HEK293 (cell line): ENCODE data around the gene APBB2.
A peak's percentile ranks its signal among the peaks of the same experiment; 100 is the strongest.

ENCODE experiments used
- CTCF ChIA-PET: fragments of 350-600 bp; formaldehyde crosslinking; extraction: SDS; loops from one replicate; lab custom pipeline; 2021; ENCODE audit warnings: antibody characterized with exemption; lab: Yijun Ruan, JAX
- POLR2A ChIA-PET: fragments of 300-600 bp; formaldehyde crosslinking; extraction: SDS; loops from one replicate; lab custom pipeline; 2020; ENCODE audit warnings: antibody characterized with exemption, inconsistent platforms; lab: Yijun Ruan, JAX
- H3K27ac ChIP-seq: fragments of 200-500 bp; sonication (Bioruptor generic); 2 replicates; pipeline ENCODE4 v1.5.1; 2014; ENCODE audit warnings: low read depth, low read length, control low read depth, inconsistent platforms; ENCODE audit errors: extremely low read depth
- H3K36me3 ChIP-seq, 2 experiments: fragments of 200-500 bp in 1 of 2; sonication (Bioruptor generic) in 1 of 2; 1 replicate in 1 of 2; 2 replicates in 1 of 2; pipeline ENCODE4 v1.5.1; 2014 to 2017; ENCODE audit warnings: inconsistent platforms in 2 of 2, low read length in 2 of 2; ENCODE audit not compliant: control insufficient read depth in 2 of 2, insufficient read depth in 1 of 2
- H3K4me1 ChIP-seq: fragments of 200-500 bp; sonication (Bioruptor generic); 2 replicates; pipeline ENCODE4 v1.5.1; 2014; ENCODE audit warnings: mild to moderate bottlenecking, low read length, inconsistent platforms; ENCODE audit not compliant: control insufficient read depth, insufficient read depth
- H3K4me3 ChIP-seq: 2 replicates; pipeline ENCODE4 v1.5.1; 2011; ENCODE audit warnings: low read depth, mild to moderate bottlenecking, control low read depth, low read length, moderate library complexity
- H3K9me3 ChIP-seq: fragments of 200-500 bp; sonication (Bioruptor generic); 2 replicates; pipeline ENCODE4 v1.5.1; 2014; ENCODE audit warnings: low read depth, low read length, inconsistent platforms; ENCODE audit not compliant: control insufficient read depth, insufficient read depth
- AEBP2 ChIP-seq: fragments of 450-650 bp; formaldehyde crosslinking; IDR thresholded peaks from 2 replicates; pipeline ENCODE4 v1.5.1; 2016; ENCODE audit warnings: missing biosample characterization, missing genetic modification characterization, borderline replicate concordance
- ELK4 ChIP-seq: IDR thresholded peaks from 2 replicates; pipeline ENCODE4 v1.6.1; 2011; ENCODE audit warnings: mild to moderate bottlenecking, low read depth, low read length, borderline replicate concordance
- GLI2 ChIP-seq: fragments of 450-650 bp; formaldehyde crosslinking; IDR thresholded peaks from 2 replicates; pipeline ENCODE4; 2017; ENCODE audit warnings: missing biosample characterization, missing genetic modification characterization, low read depth, borderline replicate concordance
- KLF16 ChIP-seq: fragments of 450-650 bp; formaldehyde crosslinking; IDR thresholded peaks from 2 replicates; pipeline ENCODE4 v1.5.1; 2017; ENCODE audit warnings: missing biosample characterization, missing genetic modification characterization
- KLF17 ChIP-seq: fragments of 450-650 bp; formaldehyde crosslinking; IDR thresholded peaks from 2 replicates; pipeline ENCODE4 v1.5.1; 2016; ENCODE audit warnings: missing biosample characterization, missing genetic modification characterization
- KLF8 ChIP-seq: fragments of 450-650 bp; formaldehyde crosslinking; IDR thresholded peaks from 2 replicates; pipeline ENCODE4 v1.5.1; 2016; ENCODE audit warnings: missing biosample characterization, missing genetic modification characterization
- OVOL3 ChIP-seq: fragments of 450-650 bp; formaldehyde crosslinking; IDR thresholded peaks from 2 replicates; pipeline ENCODE4 v1.5.1; 2016; ENCODE audit warnings: missing biosample characterization, missing genetic modification characterization
- PATZ1 ChIP-seq: fragments of 450-650 bp; formaldehyde crosslinking; IDR thresholded peaks from 2 replicates; pipeline ENCODE4 v1.5.1; 2016; ENCODE audit warnings: missing biosample characterization, missing genetic modification characterization
- PRDM1 ChIP-seq: fragments of 450-650 bp; formaldehyde crosslinking; IDR thresholded peaks from 2 replicates; pipeline ENCODE4; 2016; ENCODE audit warnings: missing biosample characterization, missing genetic modification characterization
- SETDB1 ChIP-seq: IDR thresholded peaks from one replicate; pipeline ENCODE4 v1.6.1; 2017; ENCODE audit warnings: mild to moderate bottlenecking, low read length, moderate library complexity, mixed read lengths; ENCODE audit not compliant: insufficient read length
- SP3 ChIP-seq: fragments of 450-650 bp; formaldehyde crosslinking; IDR thresholded peaks from 2 replicates; pipeline ENCODE4 v1.5.1; 2016; ENCODE audit warnings: missing biosample characterization, missing genetic modification characterization
- TRIM28 ChIP-seq: IDR thresholded peaks from 2 replicates; pipeline ENCODE4 v1.6.1; 2011; ENCODE audit warnings: low read length, control low read depth, borderline replicate concordance
- ZBTB21 ChIP-seq: fragments of 450-650 bp; formaldehyde crosslinking; IDR thresholded peaks from 2 replicates; pipeline ENCODE4 v1.5.1; 2017; ENCODE audit warnings: missing biosample characterization, missing genetic modification characterization
- ZFP37 ChIP-seq: fragments of 450-650 bp; formaldehyde crosslinking; IDR thresholded peaks from 2 replicates; pipeline ENCODE4 v1.5.1; 2016; ENCODE audit warnings: missing biosample characterization, missing genetic modification characterization
- ZNF2 ChIP-seq: fragments of 450-650 bp; formaldehyde crosslinking; IDR thresholded peaks from 2 replicates; pipeline ENCODE4 v1.5.1; 2016; ENCODE audit warnings: missing biosample characterization, missing genetic modification characterization
- ZNF202 ChIP-seq: fragments of 450-650 bp; formaldehyde crosslinking; IDR thresholded peaks from 2 replicates; pipeline ENCODE4 v1.5.1; 2016; ENCODE audit warnings: missing biosample characterization, missing genetic modification characterization, borderline replicate concordance
- ZNF214 ChIP-seq: fragments of 450-650 bp; formaldehyde crosslinking; IDR thresholded peaks from 2 replicates; pipeline ENCODE4 v1.5.1; 2017; ENCODE audit warnings: missing biosample characterization, mild to moderate bottlenecking, missing genetic modification characterization, borderline replicate concordance
- ZNF274 ChIP-seq, 2 experiments: fragments of 200-500 bp in 1 of 2; fragments of 450-650 bp in 1 of 2; sonication (Bioruptor generic) in 1 of 2; formaldehyde crosslinking in 1 of 2; IDR thresholded peaks; 2 replicates each; pipeline versions ENCODE4 v1.5.1 to v1.6.1; 2014 to 2016; ENCODE audit warnings: borderline replicate concordance in 1 of 2, inconsistent platforms in 1 of 2, low read length in 1 of 2, missing biosample characterization in 1 of 2, missing genetic modification characterization in 1 of 2
- ZNF398 ChIP-seq: fragments of 450-650 bp; formaldehyde crosslinking; IDR thresholded peaks from 2 replicates; pipeline ENCODE4 v1.5.1; 2017; ENCODE audit warnings: missing biosample characterization, missing genetic modification characterization
- ZNF473 ChIP-seq: fragments of 450-650 bp; formaldehyde crosslinking; IDR thresholded peaks from 2 replicates; pipeline ENCODE4 v1.5.1; 2017; ENCODE audit warnings: missing biosample characterization, missing genetic modification characterization
- ZNF530 ChIP-seq: fragments of 450-650 bp; formaldehyde crosslinking; IDR thresholded peaks from 2 replicates; pipeline ENCODE4 v1.5.1; 2016; ENCODE audit warnings: low read depth, missing biosample characterization, missing genetic modification characterization
- ZNF544 ChIP-seq: fragments of 450-650 bp; formaldehyde crosslinking; IDR thresholded peaks from 2 replicates; pipeline ENCODE4 v1.5.0; 2017; ENCODE audit warnings: missing biosample characterization, missing genetic modification characterization
- ZNF549 ChIP-seq: fragments of 450-650 bp; IDR thresholded peaks from 2 replicates; pipeline ENCODE4 v1.5.1; 2018; ENCODE audit warnings: missing biosample characterization, missing genetic modification characterization, mild to moderate bottlenecking, inconsistent platforms, moderate library complexity
- ZNF621 ChIP-seq: fragments of 450-650 bp; formaldehyde crosslinking; IDR thresholded peaks from 2 replicates; pipeline ENCODE4 v1.5.1; 2017; ENCODE audit warnings: missing biosample characterization, missing genetic modification characterization
- ZNF645 ChIP-seq: fragments of 450-650 bp; formaldehyde crosslinking; IDR thresholded peaks from 2 replicates; pipeline ENCODE4; 2016; ENCODE audit warnings: missing biosample characterization, missing genetic modification characterization
- ZNF670 ChIP-seq: fragments of 450-650 bp; formaldehyde crosslinking; IDR thresholded peaks from 2 replicates; pipeline ENCODE4 v1.5.1; 2016; ENCODE audit warnings: missing biosample characterization, missing genetic modification characterization, low read depth
- ZNF777 ChIP-seq: fragments of 450-650 bp; formaldehyde crosslinking; IDR thresholded peaks from 2 replicates; pipeline ENCODE4 v1.5.1; 2017; ENCODE audit warnings: missing biosample characterization, missing genetic modification characterization, borderline replicate concordance
- ZSCAN23 ChIP-seq: fragments of 450-650 bp; formaldehyde crosslinking; IDR thresholded peaks from 2 replicates; pipeline ENCODE4 v1.5.1; 2016; ENCODE audit warnings: missing biosample characterization, missing genetic modification characterization

The APBB2 gene

GRCh38 chr4:41028392-41029076, 185.8 kb downstream of the APBB2 start (continued):
- TF ChIP-seq ZNF645 (tag by site-specific recombination): no peak
- no peak for TF ChIP-seq ZNF544 (tag by site-specific recombination)
- 0 out of 2 replicates have a peak, but pooled peaks have one; percentile 21 for TF ChIP-seq PRDM1 (tag by site-specific recombination)
- no peak for TF ChIP-seq OVOL3 (tag by site-specific recombination)
- no peak for TF ChIP-seq KLF17
- TF ChIP-seq ZNF777 (tag by site-specific recombination): no peak
- no peak for TF ChIP-seq SP3
- TF ChIP-seq ZNF530 (tag by site-specific recombination): no peak
- TF ChIP-seq ZNF202: no peak
- no peak for TF ChIP-seq ZNF549
- no peak for TF ChIP-seq ZNF670
- peak; percentile 69 for TF ChIP-seq ZNF2 (tag by site-specific recombination)
- no peak for TF ChIP-seq ZSCAN23 (tag by site-specific recombination)
- no peak for TF ChIP-seq ELK4
- TF ChIP-seq TRIM28: peak; percentile 85; the same call in 1 of the 2 replicates
- TF ChIP-seq PATZ1 (tag by site-specific recombination): no peak
- no peak for TF ChIP-seq ZNF274 (IDR thresholded peaks at IDR 0.05; ENCODE audit: low read length)
- no peak for TF ChIP-seq ZNF274 (tag by site-specific recombination; IDR thresholded peaks at IDR 0.05; ENCODE audit: borderline replicate concordance)
- TF ChIP-seq KLF16 (tag by site-specific recombination): no peak
- TF ChIP-seq ZNF398 (tag by site-specific recombination): no peak
- TF ChIP-seq SETDB1: peak; percentile 39
- no peak for TF ChIP-seq ZBTB21 (tag by site-specific recombination)

- CTCF ChIA-PET: no interaction called here
- Histone ChIP-seq H3K9me3 (no peaks in the 10 kb centered on the region), H3K36me3 (no peaks in the 10 kb centered on the region), H3K27ac (no peak overlapping the region), H3K4me1 (peaks cover 4% of the 10 kb centered on the region; the same call in 1 of the 2 replicates), H3K4me3 (no peak overlapping the region)
- POLR2A ChIA-PET: no interaction called here
- no peak for TF ChIP-seq ZNF214 (tag by site-specific recombination)
- no peak for TF ChIP-seq AEBP2 (tag by site-specific recombination)
- TF ChIP-seq ZNF621 (tag by site-specific recombination): no peak
- TF ChIP-seq KLF8 (tag by site-specific recombination): no peak
- TF ChIP-seq ZFP37 (tag by site-specific recombination): no peak
- TF ChIP-seq ZSCAN23 (tag by site-specific recombination): no peak
- no peak for TF ChIP-seq ELK4
- no peak for TF ChIP-seq GLI2 (tag by site-specific recombination)
- TF ChIP-seq ZNF473 (tag by site-specific recombination): no peak
Measured at GRCh38 chr4:41026971-41027370, 187.4 kb downstream of the APBB2 start.
